Posterior cingulate gyrus (tissue), 11 donors: ENCODE measurements around the gene CTIF.

Experiments used
- DNase-seq, 10 donors: peaks; one replicate each; pipeline versions ENCODE4 v3.0.0 to v3.0.0-alpha.2; 2020 to 2021; ENCODE audit warnings: mixed read lengths in 3 of 10
- intact Hi-C: fragments of 100-400 bp; cut with DNase I; formaldehyde crosslinking; loops from one replicate; pipeline ENCODE4 v1.15.1; 2023

CTIF gene

DNA sequence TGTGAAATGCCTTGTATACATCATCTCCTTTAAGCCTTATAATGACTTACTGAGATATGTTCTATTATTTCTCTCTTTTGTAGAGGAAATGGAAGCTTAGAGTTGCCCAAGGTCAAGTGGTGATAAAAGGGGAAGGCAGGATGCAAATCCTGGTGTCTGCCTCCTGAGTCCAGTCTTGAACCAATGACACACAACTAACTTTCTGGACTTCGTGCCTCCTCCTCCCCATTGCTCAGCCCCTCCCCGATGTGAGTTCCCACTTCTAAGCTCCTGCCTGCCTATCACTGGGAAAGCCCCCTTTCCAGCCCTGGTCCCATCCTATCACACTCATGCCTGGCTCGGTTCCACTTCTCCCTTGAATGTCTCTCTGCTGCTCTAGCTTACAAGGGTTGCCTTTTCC is 6.9 kb upstream of the CTIF start:
- intact Hi-C loops: no loop called here
- no peak for DNase-seq

DNA sequence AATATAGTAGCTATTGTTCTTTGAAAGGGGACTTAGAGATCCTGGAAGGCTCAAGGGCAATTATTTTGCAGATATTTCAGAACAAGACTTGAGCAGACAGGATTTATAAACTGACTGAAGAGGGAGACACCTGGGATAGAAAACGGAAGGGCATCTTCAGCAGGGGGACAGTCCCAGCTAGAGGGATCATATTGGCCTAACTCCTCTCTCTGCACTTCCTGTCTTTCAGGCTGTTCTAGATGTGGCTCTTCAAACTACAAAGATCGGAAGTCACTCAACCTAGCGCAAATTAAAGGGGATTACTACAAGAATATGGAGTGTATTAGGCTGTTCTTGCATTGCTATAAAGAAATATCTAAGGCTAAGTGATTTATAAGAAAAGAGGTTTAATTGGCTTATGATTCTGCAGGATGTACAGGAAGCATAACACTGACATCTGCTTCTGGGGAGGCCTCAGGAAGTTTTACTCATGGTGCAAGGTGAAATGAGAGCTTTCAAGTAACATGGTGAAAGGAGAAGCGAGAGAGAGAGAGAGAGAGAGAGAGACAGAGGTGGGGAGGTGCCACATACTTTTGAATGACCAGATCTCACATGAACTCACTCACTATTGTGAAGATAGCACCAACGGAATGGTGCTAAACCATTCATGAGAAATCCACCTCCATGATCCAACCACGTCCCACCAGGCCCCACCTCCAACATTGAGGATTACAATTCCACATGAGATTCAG is 5.3 kb upstream of the CTIF start:
- no peak for DNase-seq

DNA sequence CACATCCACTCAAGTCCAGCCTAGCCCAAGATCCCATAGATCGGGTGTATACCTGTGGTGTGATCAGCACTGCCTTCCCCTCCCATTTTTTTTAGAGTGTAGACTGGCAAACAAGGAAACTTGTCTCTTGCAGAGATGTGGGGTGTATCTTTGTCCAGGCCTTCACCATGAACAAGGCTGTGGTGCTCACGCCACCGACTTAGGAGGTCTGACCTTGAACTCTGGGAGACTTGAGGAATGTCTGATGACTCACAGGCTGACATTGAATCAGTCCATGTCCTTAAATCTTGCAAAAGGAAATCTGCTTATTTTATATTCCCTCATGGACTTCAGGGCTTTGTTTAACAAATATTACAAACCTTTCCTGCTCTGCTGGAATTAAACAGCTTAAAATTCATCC is 4.5 kb upstream of the CTIF start:
- intact Hi-C loops: no loop called here
- no peak for DNase-seq

More for the DNA sequence above, 5.3 kb upstream of the CTIF start:
- intact Hi-C loops: no loop called here

DNA sequence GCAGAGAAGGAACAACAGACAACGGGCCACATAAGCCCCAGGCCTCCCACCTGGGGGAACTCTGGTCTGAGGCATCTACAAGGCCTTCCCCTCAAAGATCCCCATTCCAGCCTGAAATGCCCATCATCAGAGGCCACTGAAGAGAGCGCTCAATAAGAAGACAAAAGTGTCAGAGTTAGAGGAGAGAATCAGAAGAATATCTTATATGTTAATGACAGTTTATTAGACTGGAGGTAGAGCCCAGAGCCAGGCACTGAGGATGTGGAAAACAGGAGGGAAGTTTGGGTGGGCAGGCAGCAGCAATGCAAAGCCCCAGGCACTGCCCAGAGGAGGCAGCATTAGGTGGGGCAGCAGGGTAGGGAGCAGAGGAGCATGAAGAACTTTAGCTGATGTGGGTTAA is 2.9 kb upstream of the CTIF start:
- DNase-seq: no peak
- intact Hi-C loops: loop anchor here (5.0 kb wide), 2 partner anchors 54 to 126 kb away; no protein-coding TSS in a partner anchor

DNA sequence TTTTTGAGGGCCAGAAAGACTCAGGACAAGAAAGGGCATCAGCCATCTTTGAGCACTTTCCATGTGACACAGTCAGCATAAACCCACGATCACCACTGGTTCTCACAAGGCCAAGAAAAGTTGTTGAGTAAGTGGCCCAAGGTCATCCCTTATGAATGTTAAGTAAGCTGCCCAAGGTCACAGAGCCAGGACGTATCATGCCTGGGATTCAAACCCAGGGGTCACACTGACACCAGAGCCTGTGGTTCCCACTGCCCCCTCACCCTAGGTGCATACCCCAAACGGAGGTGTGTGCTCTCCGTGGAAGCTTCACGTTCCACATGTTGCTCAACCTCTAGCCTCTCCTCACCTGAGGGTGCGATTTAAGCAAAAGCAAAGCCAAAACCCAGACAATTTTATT is 2.3 kb upstream of the CTIF start:
- intact Hi-C loops: loop anchor here (5.0 kb wide), 2 partner anchors 54 to 126 kb away; no protein-coding TSS in a partner anchor

DNA sequence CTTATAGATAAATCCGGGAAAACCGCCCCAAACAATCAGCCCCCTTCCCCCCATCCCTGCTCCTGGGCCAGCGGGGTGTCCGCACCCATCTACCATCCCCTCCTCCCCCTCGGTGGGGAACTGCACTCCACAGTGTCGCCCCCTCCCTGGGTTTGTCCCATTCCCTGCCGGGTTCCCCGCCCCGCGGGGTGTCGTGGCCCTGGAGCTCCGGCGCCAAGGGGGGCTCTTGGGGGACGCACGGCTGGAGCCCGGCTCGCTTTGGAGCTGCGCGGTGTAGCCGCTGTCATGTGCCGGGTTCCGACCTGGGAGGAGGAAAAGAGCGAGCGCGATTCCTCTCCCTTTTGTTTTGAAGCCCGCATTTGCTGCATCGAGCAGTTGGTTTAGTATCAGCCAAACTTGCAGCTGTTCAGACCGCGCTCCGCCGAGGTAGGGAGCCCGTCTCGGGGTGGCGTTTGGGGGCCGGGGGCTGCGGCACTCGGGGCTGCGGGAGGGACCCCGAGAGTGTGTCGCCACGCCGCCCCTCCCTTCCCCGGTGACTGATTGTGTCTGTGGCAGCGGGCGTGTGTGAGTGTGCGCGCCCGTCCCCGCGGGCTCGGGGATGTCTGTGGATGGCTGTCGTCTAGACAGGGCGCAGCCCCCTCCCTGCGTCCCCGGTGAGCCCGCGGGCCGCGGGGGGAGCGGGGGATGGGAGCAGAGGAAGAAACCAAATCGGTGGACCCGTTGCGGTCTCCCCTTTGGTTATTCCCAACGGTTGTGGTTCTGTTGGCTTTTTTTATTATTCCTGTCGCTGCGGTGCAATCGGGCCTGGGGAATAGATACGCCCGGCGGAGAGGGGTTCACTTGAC is 797 bp downstream of the CTIF start:
- DNase-seq: peak in 9 of 10 donors; percentile 25 to 92 (median 50)
- intact Hi-C loops: loop anchor here (5.0 kb wide), 3 partner anchors 38 to 123 kb away; no protein-coding TSS in a partner anchor

More for the DNA sequence above, 2.3 kb upstream of the CTIF start:
- no peak for DNase-seq

DNA sequence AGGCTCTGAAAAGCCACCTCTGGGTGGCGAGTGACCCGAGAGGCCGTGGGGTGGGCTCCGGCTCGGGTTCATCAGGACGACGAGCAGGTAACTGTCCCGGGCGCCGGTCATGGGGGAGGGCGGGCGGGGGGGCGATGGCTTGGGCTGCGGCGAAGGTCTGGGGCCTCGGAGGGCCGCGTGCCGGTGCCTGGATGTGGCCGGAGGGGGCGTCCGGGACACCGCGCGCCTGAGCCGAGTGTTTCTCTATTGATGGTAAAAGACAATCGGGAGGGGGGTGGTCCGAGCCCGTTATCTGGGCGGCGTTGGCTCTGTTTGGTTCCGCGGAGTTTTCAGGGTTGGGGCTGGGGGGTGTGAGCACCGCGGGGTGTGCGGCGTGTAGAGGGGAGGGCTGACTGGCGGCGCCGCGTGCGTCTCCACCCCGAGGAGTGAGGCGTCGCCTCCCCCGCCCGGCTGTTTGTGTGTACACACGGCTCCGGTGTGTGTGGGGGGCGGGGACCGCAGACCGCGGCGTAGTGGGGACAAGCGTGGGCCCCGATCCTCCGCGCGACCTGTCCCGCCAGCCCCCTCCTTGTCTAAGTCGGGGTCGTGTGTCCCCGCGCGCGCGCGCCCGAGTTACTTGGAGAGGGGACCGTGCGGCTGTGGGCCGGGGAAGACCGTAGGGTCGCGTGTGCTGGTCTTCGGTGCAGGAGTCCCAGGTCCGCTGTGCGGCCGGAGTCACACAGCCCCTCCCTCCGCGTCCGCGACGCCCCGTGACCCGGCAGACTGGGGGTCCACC is 1.6 kb downstream of the CTIF start:
- intact Hi-C loops: loop anchor here (5.0 kb wide), 1 partner anchor 37 kb away; no protein-coding TSS in a partner anchor
- peak; percentile 40 to 95 (median 70) for DNase-seq

DNA sequence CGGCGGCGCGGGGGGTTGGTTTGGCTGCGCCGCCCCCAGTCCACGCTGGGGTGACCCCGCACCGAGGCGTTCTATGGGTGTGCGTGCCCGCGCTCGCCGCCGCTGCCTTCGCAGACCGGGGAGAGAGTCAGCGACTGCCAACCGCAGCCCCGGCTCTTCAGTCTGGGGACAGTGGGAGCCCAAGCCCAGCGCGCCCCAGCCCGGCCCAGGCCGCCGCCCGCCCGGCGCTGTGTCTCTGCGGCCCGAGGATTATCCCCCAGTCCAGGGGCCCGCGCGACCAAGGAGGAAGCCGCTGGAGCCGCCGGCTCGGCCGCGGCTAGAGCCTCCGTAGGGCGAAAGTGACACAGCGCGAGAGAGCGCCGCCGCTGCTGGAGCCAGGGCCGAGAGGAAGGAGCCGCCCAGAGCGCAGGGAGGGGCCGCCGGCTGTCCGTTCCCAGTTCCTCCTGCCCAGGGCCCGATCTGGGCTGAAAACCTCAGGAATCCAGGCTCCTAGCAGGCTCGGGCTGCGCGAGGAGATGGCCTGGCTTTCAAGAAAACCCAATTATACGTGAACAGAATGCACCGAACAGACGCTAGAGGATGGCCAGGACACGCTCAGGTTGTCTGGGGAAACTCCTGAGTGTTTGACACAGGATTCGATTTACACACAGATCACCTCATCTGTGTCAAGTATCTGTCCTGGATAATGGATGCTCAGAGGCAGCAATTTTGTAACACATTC is 2.4 kb downstream of the CTIF start:
- intact Hi-C loops: loop anchor here (5.0 kb wide), 1 partner anchor 36 kb away; no protein-coding TSS in a partner anchor
- peak; percentile 52 to 94 (median 75) for DNase-seq

DNA sequence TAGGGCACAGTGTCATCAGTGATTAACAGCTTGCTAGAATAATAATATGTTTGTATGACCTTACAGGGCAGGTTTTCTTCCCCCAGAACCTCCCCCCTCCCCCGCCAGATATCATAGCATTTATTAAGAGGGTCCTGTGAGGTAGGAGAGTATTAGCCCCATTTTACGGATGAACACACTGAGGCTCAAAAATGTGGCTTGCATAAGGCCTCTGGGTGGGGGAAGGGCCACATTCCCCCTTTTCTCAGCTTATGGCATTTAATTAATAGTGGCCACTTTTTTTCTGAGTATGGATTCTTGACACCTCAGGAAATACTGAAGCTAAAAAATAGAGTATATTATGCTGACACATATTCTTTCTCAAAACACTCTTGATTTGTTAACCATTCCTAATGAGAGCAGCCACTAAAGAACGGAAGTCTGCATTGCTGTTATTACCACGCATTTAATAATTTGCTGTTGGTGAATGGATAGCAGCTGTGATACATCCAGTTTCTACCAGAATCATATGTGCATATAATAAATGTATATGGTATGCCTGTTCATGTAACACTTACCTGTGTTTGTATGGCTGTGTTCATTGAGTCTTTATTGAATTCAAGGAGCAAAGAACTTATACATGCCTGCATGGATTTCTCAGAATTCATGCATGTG is 3.0 kb downstream of the CTIF start:
- DNase-seq: no peak

DNA sequence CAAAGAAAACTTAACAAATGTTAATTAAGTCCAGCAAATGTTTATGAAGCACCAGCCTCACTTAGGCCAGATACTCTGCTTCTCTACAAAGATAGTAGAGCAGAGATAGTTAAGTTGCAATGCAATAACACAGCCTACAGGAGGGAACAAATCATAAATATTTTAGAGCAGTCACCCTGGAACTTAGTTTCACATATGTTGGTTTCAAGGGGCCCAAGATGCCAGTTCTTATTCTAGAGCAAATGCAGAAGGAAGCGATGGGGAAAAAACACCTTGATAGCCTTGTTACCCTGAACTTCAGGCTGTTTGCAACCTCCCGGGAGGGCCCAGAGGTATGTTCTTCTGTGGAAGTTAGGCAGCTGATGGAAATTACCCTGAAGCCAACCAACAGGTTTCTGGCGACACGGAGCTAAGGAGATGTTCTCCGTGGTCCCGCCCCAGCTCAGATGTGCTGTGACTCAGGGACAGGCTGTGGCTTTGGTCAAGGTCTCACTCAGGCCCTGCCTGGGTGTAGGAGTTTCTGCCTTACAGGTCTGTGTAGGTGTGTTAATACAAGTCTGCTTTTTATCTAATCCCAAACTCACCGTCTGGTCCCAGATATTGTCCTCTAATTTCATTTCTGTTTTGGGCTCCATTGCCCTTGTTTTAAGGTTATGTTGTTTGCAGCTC is 3.8 kb downstream of the CTIF start:
- no peak for DNase-seq
- intact Hi-C loops: loop anchor here (5.0 kb wide), 1 partner anchor 35 kb away; no protein-coding TSS in a partner anchor

More for the DNA sequence above, 3.0 kb downstream of the CTIF start:
- intact Hi-C loops: loop anchor here (5.0 kb wide), 1 partner anchor 35 kb away; no protein-coding TSS in a partner anchor

DNA sequence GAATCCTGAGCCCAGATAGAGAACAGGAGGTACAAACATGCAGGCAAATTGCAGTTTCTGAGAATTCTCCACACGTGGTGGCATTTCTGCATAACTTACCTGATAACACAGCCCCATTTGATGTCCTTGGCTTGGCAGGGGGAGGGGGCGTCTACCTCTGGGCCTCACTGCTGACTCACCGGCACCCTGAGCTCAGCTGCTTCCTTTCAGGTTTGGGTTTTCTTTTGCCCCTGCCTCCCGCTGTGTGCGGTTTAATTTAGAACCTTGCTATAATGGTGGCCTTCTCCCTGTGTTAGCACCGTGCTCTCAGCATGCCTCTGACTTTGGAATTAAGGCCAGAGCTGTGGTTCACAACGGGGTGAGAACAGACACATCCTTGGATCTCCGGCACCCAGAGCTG is 4.4 kb downstream of the CTIF start:
- intact Hi-C loops: loop anchor here (5.0 kb wide), 1 partner anchor 34 kb away; no protein-coding TSS in a partner anchor
- DNase-seq: no peak

DNA sequence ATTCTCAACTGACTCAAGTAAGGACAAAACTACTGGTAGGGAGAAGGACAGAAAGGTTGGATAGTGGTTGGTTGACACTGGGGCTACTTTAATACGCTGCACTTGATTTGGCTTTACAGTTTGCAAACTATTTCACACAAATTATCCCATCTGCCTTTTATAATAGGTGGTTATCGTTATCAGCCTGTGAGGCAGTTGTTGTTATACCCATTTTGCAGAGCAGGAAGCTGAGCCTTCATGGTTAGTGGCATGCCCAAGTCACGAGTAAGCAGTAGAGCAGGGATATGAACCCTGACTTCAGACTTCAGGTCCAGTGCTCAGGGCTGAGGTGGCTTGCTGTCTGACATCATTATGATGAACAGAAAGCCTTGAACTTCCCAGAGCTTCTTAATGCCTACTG is 5.3 kb downstream of the CTIF start:
- DNase-seq: no peak
- intact Hi-C loops: loop anchor here (5.0 kb wide), 1 partner anchor 33 kb away; no protein-coding TSS in a partner anchor

DNA sequence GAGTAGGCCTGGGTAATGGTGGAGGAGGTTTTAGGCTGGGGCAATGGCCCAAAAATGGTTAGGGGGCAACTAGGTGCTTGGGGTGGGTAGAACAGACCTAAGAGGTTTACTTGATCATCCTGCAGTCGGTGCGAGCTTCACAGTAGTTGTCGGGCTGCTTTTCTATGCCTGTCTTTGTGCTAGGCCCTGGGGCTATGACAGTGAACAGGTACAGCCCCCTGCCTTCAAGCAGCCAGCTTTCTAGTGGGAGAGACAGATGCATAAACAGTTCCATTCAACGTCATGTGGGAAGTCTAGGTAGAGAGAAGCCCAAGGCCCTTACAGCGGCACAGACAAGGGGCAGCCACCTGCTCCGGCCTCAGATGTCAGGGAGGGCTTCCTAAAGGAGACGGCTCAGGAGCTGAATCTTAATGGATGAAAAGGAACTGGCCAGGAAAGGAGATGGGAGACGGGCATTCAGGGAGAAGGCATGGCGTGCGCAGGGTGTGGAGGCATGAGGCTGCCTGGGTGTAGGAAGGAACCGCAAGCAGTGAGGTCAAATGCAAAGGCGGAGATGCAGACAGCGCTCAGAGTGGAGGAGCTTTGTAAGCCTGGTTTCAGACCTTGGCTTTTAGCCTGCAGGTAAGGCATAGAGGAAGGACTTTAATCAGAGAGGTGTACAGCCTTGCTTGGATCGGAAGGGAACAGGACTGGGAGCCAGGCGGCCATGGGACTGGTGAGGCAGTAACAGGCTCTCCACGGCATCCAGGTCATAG is 6.0 kb downstream of the CTIF start:
- intact Hi-C loops: loop anchor here (5.0 kb wide), 1 partner anchor 32 kb away; no protein-coding TSS in a partner anchor

DNA sequence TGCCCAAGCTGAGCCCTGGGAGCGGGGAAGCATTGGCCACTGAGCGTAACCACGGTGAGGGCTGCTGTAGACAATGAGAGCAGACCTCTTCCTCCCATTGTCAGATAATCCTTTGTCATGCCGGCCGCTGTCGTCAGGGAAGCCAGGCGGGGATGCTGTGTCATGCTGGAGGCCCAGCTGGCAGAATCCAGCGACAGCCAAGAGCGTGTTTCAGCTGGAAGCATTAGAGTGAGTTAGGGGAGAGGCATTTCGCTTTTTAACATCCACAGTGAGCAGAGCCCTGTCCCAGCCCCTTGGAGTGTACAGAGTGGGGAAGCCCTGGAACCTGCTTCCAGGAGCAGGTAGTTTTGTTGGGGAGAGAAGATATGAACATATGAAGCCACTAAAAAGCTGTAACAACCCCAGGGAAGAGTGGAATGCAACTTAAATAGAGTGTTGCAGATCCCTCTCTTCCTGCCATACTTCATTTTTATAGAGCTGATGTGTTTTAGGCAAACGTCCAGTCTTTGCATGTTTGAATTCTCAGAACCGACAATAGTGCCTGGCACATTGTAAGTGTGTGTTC is 7.0 kb downstream of the CTIF start:
- intact Hi-C loops: no loop called here
- peak; percentile 74 to 97 (median 86) for DNase-seq

More for the DNA sequence above, 6.0 kb downstream of the CTIF start:
- no peak for DNase-seq

DNA sequence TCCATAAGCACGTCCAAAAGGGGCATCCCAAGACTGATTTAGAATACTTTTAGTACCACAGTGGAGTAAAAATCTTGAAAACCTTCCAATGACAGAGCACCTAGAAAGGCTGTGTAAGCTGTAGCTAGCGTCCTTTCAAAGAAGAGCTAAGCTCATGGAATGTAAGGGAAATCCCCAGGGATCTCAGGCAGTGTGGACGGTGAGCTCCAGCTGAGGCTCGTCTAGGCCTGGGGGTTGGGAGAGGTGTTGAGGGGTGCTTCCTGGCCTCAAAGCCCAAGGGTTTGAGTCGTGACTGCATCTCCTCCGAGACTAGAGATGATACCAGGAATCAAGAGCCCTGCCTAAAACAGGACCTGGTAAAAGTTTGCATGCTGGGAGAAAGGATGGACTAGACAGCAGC is 7.6 kb downstream of the CTIF start:
- intact Hi-C loops: no loop called here
- no peak for DNase-seq

DNA sequence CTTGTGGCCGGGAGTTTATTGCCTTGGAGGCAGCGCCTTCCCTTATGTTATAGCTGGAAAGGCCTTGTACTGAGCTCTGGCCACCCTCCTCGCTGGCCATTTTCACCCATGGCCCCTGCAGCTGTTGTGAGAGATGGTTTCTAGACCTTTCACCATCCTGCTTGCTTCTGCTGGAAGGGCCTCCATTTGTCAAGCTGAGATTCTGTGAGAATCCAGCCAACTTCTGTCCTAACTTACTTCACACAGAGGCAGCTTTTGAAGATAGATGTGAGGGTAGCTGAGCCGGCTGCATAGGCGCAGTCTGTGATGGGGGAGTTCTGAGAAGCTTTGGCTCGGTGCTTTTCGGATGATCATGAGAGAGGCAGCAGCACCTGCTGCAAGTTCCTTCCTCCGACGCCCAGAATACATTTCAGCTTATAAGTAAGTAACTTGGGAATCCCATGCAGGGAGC is 8.7 kb downstream of the CTIF start:
- DNase-seq: peak in 1 of 10 donors; percentile 73
- intact Hi-C loops: no loop called here
